Mucosa of stomach (tissue), 1 donor: Measurements from ENCODE around the gene MACROD1.

Source experiments
- H3K27me3 ChIP-seq: one replicate; pipeline ENCODE4 v1.7.0; 2013; ENCODE audit warnings: mild to moderate bottlenecking, low read length; ENCODE audit not compliant: control insufficient read depth, insufficient read depth
- H3K36me3 ChIP-seq: one replicate; pipeline ENCODE4 v1.7.0; 2013; ENCODE audit warnings: low read length; ENCODE audit not compliant: control insufficient read depth, insufficient read depth
- H3K4me1 ChIP-seq: one replicate; pipeline ENCODE4 v1.7.0; 2013; ENCODE audit warnings: mild to moderate bottlenecking, low read length; ENCODE audit not compliant: control insufficient read depth, insufficient read depth
- H3K4me3 ChIP-seq: one replicate; pipeline ENCODE4 v1.7.0; 2013; ENCODE audit warnings: low read length
- H3K9ac ChIP-seq: one replicate; pipeline ENCODE4 v1.7.0; 2013; ENCODE audit warnings: mild to moderate bottlenecking, low read length, moderate library complexity
- H3K9me3 ChIP-seq: one replicate; pipeline ENCODE4 v1.7.0; 2013; ENCODE audit warnings: mild to moderate bottlenecking, low read length, moderate library complexity; ENCODE audit not compliant: control insufficient read depth
- donor health status: Pancreatic carcinoma.

Gene MACROD1

DNA sequence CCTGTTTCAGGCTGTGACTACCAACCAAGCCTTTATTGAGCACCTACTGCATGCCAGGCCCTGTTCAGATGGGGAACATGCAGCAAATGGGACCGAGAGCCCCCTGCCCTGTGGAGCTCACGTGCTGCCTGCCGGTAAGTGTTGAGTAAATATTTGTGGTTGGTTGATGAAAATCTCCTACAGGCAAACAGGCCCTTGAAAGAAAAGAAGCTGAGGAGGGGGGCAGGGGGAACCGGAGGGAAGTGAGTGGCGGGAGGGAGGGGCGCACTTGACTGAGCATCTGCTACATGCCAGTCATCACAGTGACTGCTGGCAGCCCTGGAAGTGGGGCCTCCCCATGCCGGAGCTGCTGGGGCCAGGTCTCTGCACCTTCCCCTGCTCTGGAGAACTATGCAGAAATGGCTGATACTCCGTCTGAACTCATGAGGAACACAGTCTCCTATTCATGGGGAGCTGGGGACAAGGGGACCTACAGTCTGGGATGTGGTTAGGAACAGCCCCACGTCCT is 34.2 kb downstream of the MACROD1 start:
- no peaks in the 10 kb centered on the region for H3K27me3 ChIP-seq
- no peaks in the 10 kb centered on the region for H3K4me1 ChIP-seq
- H3K9me3 ChIP-seq: no peaks in the 10 kb centered on the region
- H3K4me3 ChIP-seq: no peak overlapping the region
- no peak overlapping the region for H3K9ac ChIP-seq
- no peaks in the 10 kb centered on the region for H3K36me3 ChIP-seq

DNA sequence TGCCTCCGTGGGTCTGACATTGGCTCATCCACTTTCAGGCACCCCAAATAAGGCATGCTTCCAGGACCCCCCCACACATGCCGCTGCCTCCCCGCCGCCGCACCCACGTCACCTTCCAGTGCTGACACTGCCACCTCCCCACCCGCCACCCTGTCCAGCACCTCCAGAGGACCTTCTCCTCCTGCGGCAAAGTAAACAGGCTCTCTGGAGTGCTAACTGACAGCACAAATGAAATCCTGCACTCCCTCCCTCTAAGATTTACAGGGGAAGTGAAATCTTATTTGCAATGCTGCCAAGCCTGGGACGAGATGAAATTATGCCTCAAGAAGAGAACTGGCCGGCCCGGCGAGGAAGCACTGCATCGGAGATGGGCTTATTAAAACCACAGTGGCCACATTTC is 35.3 kb downstream of the MACROD1 start:
- Histone ChIP-seq H3K4me3 (no peak overlapping the region), H3K9ac (no peak overlapping the region), H3K9me3 (no peaks in the 10 kb centered on the region)

DNA sequence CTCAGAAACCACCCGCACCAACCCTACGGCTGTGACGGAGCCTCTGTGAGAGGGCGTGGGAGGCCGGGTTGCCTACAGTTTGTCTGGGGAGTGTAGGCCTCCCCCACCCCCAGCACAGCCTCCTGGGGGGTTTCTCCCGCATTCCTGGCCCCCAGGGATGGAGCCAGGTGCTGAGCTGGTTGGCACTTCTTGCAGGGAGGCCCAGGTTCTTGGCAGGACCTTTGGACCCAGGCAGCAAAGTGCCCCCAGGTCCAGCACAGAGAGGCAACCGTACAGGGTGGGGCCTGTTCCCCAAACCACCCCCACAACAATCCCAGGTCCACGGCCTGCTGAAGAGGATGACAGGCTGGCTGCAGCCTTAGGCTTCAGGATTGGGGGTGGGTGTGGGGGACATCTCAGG is 36.5 kb downstream of the MACROD1 start:
- no peaks in the 10 kb centered on the region for H3K4me1 ChIP-seq

More for the DNA sequence above, 35.3 kb downstream of the MACROD1 start:
- Histone ChIP-seq H3K27me3 (no peaks in the 10 kb centered on the region), H3K36me3 (no peaks in the 10 kb centered on the region), H3K4me1 (no peaks in the 10 kb centered on the region)

DNA sequence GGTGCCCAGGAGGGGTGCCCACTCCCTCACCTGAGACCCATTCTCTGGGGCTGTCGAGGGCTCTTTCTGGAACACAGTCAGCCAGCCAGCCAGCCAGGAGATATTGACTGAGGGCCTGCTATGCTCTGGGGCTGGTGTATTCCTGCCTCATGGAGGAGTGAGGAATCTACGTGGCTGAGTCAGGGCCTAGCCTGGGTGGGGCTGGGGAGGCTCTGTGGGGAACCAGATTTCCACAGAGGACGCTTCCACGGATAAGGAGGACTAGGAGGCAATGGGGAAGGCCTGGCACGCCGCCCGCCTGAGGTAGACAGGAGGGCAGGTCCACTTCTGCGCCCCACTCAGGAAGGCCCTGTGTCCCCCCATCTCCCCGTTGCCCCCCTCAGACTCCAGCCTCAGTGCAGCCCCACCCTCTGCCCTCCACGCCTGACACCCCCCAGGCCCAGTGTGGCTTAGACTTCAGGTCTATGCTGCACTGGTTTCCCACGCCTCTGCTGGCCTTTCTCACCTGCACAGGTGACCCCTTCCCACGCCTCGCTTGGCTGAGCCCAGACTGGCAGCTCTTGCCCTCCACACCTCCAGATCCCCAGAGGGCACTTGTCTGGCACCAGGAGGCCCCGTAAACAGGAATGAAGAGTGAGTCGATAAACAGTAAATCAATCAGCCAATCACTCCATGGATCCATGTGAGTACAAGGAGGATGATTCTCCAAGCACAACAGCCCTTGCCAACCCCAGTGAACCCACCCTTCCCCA is 37.5 kb downstream of the MACROD1 start:
- no peak overlapping the region for H3K4me3 ChIP-seq
- no peaks in the 10 kb centered on the region for H3K9me3 ChIP-seq
- H3K27me3 ChIP-seq: no peaks in the 10 kb centered on the region
- H3K4me1 ChIP-seq: no peaks in the 10 kb centered on the region
- no peak overlapping the region for H3K9ac ChIP-seq
- no peaks in the 10 kb centered on the region for H3K36me3 ChIP-seq

More for the DNA sequence above, 36.5 kb downstream of the MACROD1 start:
- H3K4me3 ChIP-seq: no peak overlapping the region
- H3K27me3 ChIP-seq: no peaks in the 10 kb centered on the region
- H3K9ac ChIP-seq: no peak overlapping the region
- H3K9me3 ChIP-seq: no peaks in the 10 kb centered on the region
- H3K36me3 ChIP-seq: no peaks in the 10 kb centered on the region

DNA sequence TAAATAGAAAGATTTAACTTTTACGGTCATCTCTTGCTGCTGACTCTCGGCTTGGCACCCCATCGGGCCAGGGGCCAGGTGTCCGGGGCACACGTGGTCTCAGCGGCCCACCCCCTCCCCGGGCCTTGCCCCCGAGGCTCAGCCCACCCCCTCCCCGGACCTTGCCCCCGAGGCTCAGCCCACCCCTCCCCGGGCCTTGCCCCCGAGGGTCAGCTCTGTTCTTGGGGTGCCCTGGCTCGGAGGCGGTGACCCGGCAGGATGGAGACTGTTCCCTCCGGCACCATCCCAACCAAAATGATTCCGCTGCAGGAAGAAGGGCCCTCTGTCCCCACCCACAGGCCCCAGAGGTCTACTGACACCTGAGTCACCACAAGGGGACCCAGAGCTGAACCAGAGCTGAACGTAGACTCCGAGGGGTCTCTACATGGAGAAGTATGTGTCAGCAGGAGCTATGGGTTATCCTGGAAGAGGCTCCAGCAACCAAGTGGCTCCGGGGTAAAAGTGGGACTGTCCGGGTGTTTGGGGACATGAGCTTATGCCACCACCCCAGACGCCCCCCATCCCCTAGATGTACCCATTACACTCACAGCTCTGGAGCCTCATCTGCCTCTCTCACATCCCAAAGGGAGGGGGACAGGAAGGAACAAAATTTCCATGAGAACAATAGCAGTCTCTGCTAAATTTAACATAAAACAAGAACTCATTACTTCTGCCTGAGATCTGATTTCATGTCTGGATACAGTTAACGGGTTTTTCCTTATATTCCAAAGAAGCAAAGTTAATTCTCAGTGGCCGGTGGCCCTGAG is 38.4 kb downstream of the MACROD1 start:
- Histone ChIP-seq H3K36me3 (no peaks in the 10 kb centered on the region), H3K4me3 (no peak overlapping the region), H3K9me3 (no peaks in the 10 kb centered on the region), H3K4me1 (no peaks in the 10 kb centered on the region), H3K27me3 (no peaks in the 10 kb centered on the region), H3K9ac (no peak overlapping the region)

DNA sequence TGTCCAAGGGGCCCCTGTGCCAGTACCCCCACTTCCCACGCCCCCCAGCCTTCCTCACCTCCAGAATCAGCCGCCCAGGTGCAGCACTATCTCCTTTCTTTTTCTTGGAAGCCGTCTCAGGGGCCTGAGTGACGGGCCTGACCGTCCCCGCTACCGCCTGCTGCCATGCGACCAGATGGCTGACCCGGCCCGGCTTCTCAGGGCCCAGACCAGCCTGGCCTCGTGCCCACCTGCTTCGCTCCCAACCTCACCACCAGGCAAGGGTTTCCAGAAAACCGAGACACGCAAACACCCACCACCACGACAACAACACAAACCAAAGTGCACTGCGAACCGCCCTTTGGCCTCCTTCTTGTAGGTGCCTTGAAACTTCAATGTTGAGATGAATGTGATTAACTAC is 39.1 kb downstream of the MACROD1 start:
- Histone ChIP-seq H3K9ac (no peak overlapping the region), H3K36me3 (no peaks in the 10 kb centered on the region)

DNA sequence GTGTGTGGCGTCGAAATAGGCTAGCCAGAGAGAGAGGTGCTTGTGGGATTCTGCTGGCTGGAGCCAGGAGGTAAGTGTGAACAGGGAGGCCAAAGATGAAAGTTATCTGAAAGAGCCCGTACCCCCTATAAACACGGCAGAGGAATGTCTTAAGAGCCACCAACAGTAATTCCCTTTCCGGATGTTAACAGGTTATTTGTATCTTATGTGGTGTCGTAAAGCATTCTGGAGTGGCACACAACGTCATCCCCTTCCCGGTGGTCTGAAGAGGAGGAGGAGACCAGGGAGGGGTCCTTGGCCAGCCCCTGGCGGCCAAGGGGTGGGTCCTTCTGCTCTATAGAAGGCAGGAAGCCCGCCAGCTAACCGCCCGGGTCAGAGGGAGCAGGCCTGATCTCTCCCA is 39.5 kb downstream of the MACROD1 start:
- H3K36me3 ChIP-seq: no peaks in the 10 kb centered on the region
- no peaks in the 10 kb centered on the region for H3K4me1 ChIP-seq
- H3K27me3 ChIP-seq: no peaks in the 10 kb centered on the region
- H3K4me3 ChIP-seq: no peak overlapping the region
- H3K9ac ChIP-seq: no peak overlapping the region
- H3K9me3 ChIP-seq: no peaks in the 10 kb centered on the region

More for the DNA sequence above, 39.1 kb downstream of the MACROD1 start:
- H3K27me3 ChIP-seq: no peaks in the 10 kb centered on the region
- H3K9me3 ChIP-seq: no peaks in the 10 kb centered on the region
- no peak overlapping the region for H3K4me3 ChIP-seq
- H3K4me1 ChIP-seq: no peaks in the 10 kb centered on the region

DNA sequence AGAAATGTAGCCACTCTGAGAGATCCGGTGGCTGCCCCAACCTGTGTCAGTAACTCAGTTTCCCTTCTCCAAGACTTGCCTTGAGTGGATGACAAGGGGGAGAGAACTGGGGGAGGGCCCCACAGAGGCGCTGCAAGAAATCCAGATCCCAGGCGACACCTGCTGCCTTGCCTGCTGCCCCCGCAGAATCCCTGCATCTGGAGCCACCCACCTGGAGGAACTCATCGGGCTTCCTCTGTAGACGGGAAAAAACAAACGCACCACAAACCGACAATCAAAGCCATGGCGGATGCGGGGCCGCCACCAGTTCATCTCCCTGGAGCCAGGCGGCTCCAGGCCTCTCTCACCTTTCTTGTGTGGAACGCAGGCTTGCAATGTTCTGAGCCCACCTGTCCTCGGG is 40.2 kb downstream of the MACROD1 start:
- H3K9ac ChIP-seq: no peak overlapping the region
- H3K9me3 ChIP-seq: no peaks in the 10 kb centered on the region
- no peaks in the 10 kb centered on the region for H3K36me3 ChIP-seq
- no peak overlapping the region for H3K4me3 ChIP-seq
- no peaks in the 10 kb centered on the region for H3K27me3 ChIP-seq
- H3K4me1 ChIP-seq: no peaks in the 10 kb centered on the region

DNA sequence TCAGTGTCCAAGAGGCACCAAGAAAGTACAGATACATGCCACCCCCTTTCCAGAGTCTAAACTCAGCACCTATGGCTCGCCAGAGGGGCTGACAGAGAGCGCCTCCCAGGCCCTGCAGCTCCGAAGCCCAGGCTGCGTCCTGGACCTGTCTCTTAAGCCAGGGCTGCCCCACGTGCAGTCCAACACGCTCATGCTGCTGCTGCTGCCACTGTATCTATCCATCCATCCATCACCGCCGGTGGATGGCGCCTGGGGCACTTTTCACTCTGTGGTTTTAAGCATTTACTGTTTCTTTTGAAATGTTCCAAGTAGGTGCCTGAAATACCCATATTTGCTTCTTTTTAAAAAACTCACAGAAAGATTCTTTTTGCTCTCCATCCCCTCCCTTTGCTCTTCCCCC is 41.8 kb downstream of the MACROD1 start:
- H3K9me3 ChIP-seq: no peaks in the 10 kb centered on the region
- no peaks in the 10 kb centered on the region for H3K4me1 ChIP-seq
- H3K36me3 ChIP-seq: no peaks in the 10 kb centered on the region
- H3K9ac ChIP-seq: no peak overlapping the region
- no peaks in the 10 kb centered on the region for H3K27me3 ChIP-seq
- H3K4me3 ChIP-seq: no peak overlapping the region

DNA sequence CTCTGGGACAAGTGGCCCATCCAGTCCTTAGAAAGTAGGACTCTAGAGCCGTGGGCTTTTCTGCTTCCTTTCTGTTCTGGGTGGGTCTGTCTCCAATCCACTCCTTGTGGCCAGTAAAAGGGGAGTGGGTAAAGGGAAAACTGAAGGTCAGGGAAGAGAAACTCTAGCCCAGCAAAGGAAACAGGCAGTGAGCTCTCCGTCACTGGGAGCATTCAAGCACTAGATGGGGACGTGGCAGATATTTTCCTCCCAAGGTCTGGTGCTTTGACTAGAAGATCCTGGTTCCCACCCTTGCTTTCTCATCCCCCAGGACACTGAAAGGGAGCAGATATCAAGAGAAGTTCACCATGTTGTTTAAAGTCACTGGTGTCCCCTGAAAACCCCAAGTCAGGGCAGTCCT is 42.2 kb downstream of the MACROD1 start:
- Histone ChIP-seq H3K4me3 (no peak overlapping the region), H3K4me1 (no peaks in the 10 kb centered on the region), H3K27me3 (no peaks in the 10 kb centered on the region), H3K9me3 (no peaks in the 10 kb centered on the region), H3K9ac (no peak overlapping the region), H3K36me3 (no peaks in the 10 kb centered on the region)

DNA sequence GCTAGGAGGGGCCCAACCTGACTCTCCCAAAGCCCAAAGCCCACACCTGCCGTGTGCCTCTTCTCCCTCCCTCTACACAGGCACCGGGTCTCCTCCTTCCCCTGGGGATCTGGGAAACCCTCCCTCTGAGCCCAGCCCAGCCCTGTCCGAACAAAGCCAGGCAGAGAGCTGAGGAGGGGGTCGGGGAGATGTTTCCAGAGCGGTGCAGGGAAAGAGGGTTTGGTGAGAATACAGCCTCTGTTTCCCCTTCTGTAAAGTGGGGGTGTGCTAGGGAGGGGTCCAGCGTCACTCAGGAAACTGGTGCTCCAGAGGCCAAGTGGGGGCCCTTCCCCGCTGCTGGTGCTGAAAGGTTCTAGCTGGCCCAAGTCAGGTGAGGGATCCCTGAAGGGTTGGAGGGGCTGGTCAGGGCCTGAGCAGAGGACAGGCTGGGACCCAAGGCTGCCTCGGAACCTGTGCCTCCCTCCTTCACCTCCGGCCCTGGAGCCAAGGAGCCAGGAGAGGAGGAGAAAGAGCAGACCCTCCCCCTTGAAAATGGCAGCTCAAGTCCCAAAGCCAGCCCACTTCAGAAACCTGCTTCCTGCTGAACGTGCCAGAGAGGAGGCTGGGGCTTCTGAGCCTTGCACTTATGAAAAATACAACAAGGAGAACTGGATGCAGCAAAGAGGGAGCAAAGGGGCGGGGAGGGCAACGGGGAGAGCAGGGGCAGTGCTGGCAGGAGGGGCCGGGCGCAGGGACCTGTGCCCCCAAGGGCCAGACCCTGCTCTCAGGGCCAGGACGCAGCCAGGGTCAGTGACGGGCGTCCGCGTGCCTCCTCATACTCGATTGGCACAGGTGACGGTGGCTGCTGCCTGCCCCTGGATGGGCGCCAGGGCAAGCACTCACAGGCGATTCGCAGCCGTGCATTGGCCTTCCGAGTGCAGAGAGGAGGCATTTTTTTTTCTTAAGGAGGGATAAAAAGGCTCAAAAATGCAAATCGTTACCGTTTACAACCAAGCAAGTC is 43.2 kb downstream of the MACROD1 start:
- no peak overlapping the region for H3K9ac ChIP-seq

More for the DNA sequence above, 43.2 kb downstream of the MACROD1 start:
- Histone ChIP-seq H3K4me1 (no peaks in the 10 kb centered on the region), H3K9me3 (no peaks in the 10 kb centered on the region), H3K4me3 (no peak overlapping the region), H3K27me3 (no peaks in the 10 kb centered on the region), H3K36me3 (no peaks in the 10 kb centered on the region)
